Keratinocyte (primary cell): ENCODE measurements around the gene VEGFB. TPM values are rescaled to one million over a fixed set of nuclear protein-coding genes. Genes with fewer than 3 reads are reported as not detected.

Experiments
- DNase-seq: peaks from one replicate; pipeline ENCODE4 v3.0.0-alpha.2; 2011; ENCODE audit warnings: low read depth, missing footprints, low spot score
- FAIRE-seq: peaks from 2 replicates; lab custom pipeline; 2011; peaks lifted over from hg19 to GRCh38; lab: Jason Lieb, UNC
- H2AFZ ChIP-seq: 2 replicates; pipeline ENCODE4 v1.6.0; 2012; ENCODE audit warnings: low read length, control low read depth, inconsistent platforms; ENCODE audit not compliant: control insufficient read depth
- H3K27ac ChIP-seq: 2 replicates; pipeline ENCODE4 v1.5.1; 2011; ENCODE audit warnings: low read length; ENCODE audit not compliant: control insufficient read depth, insufficient read depth
- H3K27me3 ChIP-seq: 3 replicates; pipeline ENCODE4 v1.6.0; 2011; ENCODE audit warnings: low read length; ENCODE audit not compliant: control insufficient read depth, insufficient read depth; ENCODE audit errors: extremely low read depth
- H3K36me3 ChIP-seq, 2 experiments: 2 replicates in 1 of 2; 3 replicates in 1 of 2; pipeline ENCODE4 v1.5.1; 2011; ENCODE audit warnings: low read length in 2 of 2, mild to moderate bottlenecking in 1 of 2; ENCODE audit not compliant: control insufficient read depth in 2 of 2, insufficient read depth in 2 of 2; ENCODE audit errors: extremely low read depth in 1 of 2
- H3K4me1 ChIP-seq: 3 replicates; pipeline ENCODE4 v1.5.1; 2011; ENCODE audit warnings: low read length; ENCODE audit not compliant: control insufficient read depth, insufficient read depth; ENCODE audit errors: extremely low read depth
- H3K4me2 ChIP-seq: 3 replicates; pipeline ENCODE4 v1.6.0; 2011; ENCODE audit warnings: low read depth, low read length; ENCODE audit not compliant: control insufficient read depth, insufficient read depth; ENCODE audit errors: extremely low read depth
- H3K4me3 ChIP-seq, 3 experiments: fragments of 200-600 bp in 1 of 3; sonication (generic) in 1 of 3; 2 replicates in 2 of 3; 3 replicates in 1 of 3; pipeline ENCODE4 v1.5.1; 2011 to 2016; ENCODE audit warnings: low read length in 3 of 3, mild to moderate bottlenecking in 3 of 3, control low read depth in 2 of 3, inconsistent platforms in 1 of 3, low read depth in 1 of 3, mixed read lengths in 1 of 3, mixed run types in 1 of 3, moderate library complexity in 1 of 3; ENCODE audit not compliant: control insufficient read depth in 2 of 3, insufficient read depth in 2 of 3; ENCODE audit errors: extremely low read depth in 1 of 3
- H3K79me2 ChIP-seq: 2 replicates; pipeline ENCODE4 v1.6.0; 2012; ENCODE audit warnings: low read length; ENCODE audit not compliant: control insufficient read depth, insufficient read depth
- H3K9ac ChIP-seq: 3 replicates; pipeline ENCODE4 v1.6.0; 2011; ENCODE audit warnings: low read length; ENCODE audit not compliant: control insufficient read depth, insufficient read depth; ENCODE audit errors: extremely low read depth
- H3K9me1 ChIP-seq: 3 replicates; pipeline ENCODE4 v1.6.0; 2011; ENCODE audit warnings: low read length; ENCODE audit not compliant: control insufficient read depth, insufficient read depth; ENCODE audit errors: extremely low read depth
- H3K9me3 ChIP-seq: 2 replicates; pipeline ENCODE4 v1.5.1; 2012; ENCODE audit warnings: low read depth, low read length; ENCODE audit not compliant: control insufficient read depth
- H4K20me1 ChIP-seq: 3 replicates; pipeline ENCODE4 v1.6.0; 2011; ENCODE audit warnings: low read length; ENCODE audit not compliant: control insufficient read depth, insufficient read depth; ENCODE audit errors: extremely low read depth
- EZH2 ChIP-seq: IDR thresholded peaks from one replicate; pipeline ENCODE4 v1.6.1; 2012; ENCODE audit warnings: inconsistent platforms, mild to moderate bottlenecking, low read length, moderate library complexity
- dilution Hi-C: fragments of 300-500 bp; cut with MboI; formaldehyde crosslinking; loops from one replicate; pipeline ENCODE4 v1.7.0; 2020; ENCODE audit warnings: low sequenced_read_pairs; ENCODE audit not compliant: extremely low pct_ligation_motif_present
- polyA plus RNA-seq, 5 experiments: library from polyadenylated mRNA; depleted of rRNA in 3 of 5; stranded (reverse) in 3 of 5; stranded (forward) in 1 of 5; unstranded in 1 of 5; fragments of >200 nt; gene quantifications; 1 replicate in 1 of 5; 2 replicates in 3 of 5; 3 replicates in 1 of 5; pipeline versions ENCODE4 v1.2.1 to v1.2.3, GENCODE V29; 2011 to 2012; ENCODE audit warnings: missing spikeins in 2 of 5, low read depth in 1 of 5, low replicate concordance in 1 of 5
- TF ChIP-seq, protein P1 (sequence below), 3 experiments: IDR thresholded peaks in 1 of 3; conservative IDR thresholded peaks in 1 of 3; optimal IDR thresholded peaks in 1 of 3; 2 replicates in 2 of 3; 3 replicates in 1 of 3; pipeline versions ENCODE3 to v1.5.1; 2011; ENCODE audit warnings: low read length in 3 of 3, mild to moderate bottlenecking in 3 of 3, moderate library complexity in 2 of 3, control low read depth in 1 of 3, inconsistent platforms in 1 of 3; ENCODE audit not compliant: insufficient read depth in 2 of 3; ENCODE audit errors: extremely low read depth in 1 of 3

The VEGFB gene
- polyA plus RNA-seq, 1 donor (not counting 4 experiments of a cell fraction or from before 2014, with no cell fraction given), result 10.0 TPM

DNA sequence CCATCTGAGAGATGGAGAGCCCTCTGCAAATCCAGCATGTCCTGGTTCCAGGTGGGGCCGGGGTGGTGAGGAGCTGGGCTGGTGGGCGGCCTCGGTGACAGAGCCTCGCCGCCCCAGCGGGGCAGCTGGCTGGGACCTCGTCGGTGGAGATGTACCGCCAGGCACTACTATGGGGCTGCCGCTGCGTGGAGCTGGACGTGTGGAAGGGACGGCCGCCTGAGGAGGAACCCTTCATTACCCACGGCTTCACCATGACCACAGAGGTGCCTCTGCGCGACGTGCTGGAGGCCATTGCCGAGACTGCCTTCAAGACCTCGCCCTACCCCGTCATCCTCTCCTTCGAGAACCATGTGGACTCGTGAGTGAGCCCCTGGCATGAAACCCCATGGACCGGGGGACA is 24.0 kb downstream of the VEGFB start:
- no peak overlapping the region for H3K9ac ChIP-seq
- no peak overlapping the region for H3K27ac ChIP-seq
- H2AFZ ChIP-seq, result no peak overlapping the region
- no peak for DNase-seq
- no peaks in the 10 kb centered on the region for H3K27me3 ChIP-seq
- TF ChIP-seq, protein P1, sequence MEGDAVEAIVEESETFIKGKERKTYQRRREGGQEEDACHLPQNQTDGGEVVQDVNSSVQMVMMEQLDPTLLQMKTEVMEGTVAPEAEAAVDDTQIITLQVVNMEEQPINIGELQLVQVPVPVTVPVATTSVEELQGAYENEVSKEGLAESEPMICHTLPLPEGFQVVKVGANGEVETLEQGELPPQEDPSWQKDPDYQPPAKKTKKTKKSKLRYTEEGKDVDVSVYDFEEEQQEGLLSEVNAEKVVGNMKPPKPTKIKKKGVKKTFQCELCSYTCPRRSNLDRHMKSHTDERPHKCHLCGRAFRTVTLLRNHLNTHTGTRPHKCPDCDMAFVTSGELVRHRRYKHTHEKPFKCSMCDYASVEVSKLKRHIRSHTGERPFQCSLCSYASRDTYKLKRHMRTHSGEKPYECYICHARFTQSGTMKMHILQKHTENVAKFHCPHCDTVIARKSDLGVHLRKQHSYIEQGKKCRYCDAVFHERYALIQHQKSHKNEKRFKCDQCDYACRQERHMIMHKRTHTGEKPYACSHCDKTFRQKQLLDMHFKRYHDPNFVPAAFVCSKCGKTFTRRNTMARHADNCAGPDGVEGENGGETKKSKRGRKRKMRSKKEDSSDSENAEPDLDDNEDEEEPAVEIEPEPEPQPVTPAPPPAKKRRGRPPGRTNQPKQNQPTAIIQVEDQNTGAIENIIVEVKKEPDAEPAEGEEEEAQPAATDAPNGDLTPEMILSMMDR (optimal IDR thresholded peaks at IDR 0.05 in 1 of 3, IDR thresholded peaks at IDR 0.05 in 1 of 3, conservative IDR thresholded peaks at IDR 0.05 in 1 of 3; ENCODE audit: extremely low read depth in 1 of 3, insufficient read depth in 2 of 3, low read length in 3 of 3), result no peak
- TF ChIP-seq EZH2, result no peak
- peaks cover 50 to 65% of the 10 kb centered on the region in 2 experiments for H3K36me3 ChIP-seq
- H3K4me2 ChIP-seq, result no peak overlapping the region
- dilution Hi-C loops, result no loop called here
- peaks cover 18% of the 10 kb centered on the region for H3K4me1 ChIP-seq
- no peaks in the 10 kb centered on the region for H3K9me3 ChIP-seq
- H4K20me1 ChIP-seq, result peaks cover 2% of the 10 kb centered on the region
- H3K4me3 ChIP-seq, result no peak overlapping the region
- no peak for FAIRE-seq
- peaks cover 2% of the 10 kb centered on the region for H3K9me1 ChIP-seq
- peaks cover 29% of the 10 kb centered on the region for H3K79me2 ChIP-seq

DNA sequence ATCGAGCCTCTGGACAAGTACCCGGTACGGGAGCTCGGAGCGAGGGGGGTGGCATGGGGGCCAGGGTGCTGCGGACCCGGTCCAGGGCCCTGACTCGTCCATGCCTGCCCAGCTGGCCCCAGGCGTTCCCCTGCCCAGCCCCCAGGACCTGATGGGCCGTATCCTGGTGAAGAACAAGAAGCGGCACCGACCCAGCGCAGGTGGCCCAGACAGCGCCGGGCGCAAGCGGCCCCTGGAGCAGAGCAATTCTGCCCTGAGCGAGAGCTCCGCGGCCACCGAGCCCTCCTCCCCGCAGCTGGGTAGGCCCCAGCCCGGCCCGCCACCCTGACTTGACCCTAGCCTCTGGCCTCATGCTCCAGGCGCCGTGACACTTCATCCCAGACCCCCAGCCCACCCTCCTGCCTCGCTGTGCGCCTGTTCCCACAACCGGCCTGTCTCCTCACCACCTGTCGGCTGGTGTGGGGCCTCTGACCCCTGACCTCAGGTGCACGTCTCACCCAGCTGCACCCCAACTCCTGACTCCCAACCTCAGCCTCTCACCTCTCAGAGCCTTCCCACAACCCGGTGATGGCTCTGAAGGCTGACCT is 24.7 kb downstream of the VEGFB start:
- dilution Hi-C loops, result no loop called here
- peaks cover 51 to 72% of the 10 kb centered on the region in 2 experiments for H3K36me3 ChIP-seq
- no peaks in the 10 kb centered on the region for H3K9me3 ChIP-seq
- H3K79me2 ChIP-seq, result peaks cover 22% of the 10 kb centered on the region
- H3K4me1 ChIP-seq, result peaks cover 17% of the 10 kb centered on the region
- H3K27ac ChIP-seq, result no peak overlapping the region
- no peak overlapping the region for H3K9ac ChIP-seq
- no peaks in the 10 kb centered on the region for H3K27me3 ChIP-seq
- H3K4me3 ChIP-seq, result no peak overlapping the region
- no peaks in the 10 kb centered on the region for H4K20me1 ChIP-seq
- DNase-seq (no peak), FAIRE-seq (no peak)
- TF ChIP-seq, protein P1 (optimal IDR thresholded peaks at IDR 0.05 in 1 of 3, IDR thresholded peaks at IDR 0.05 in 1 of 3, conservative IDR thresholded peaks at IDR 0.05 in 1 of 3; ENCODE audit: extremely low read depth in 1 of 3, insufficient read depth in 2 of 3, low read length in 3 of 3), result no peak
- no peak for TF ChIP-seq EZH2
- no peak overlapping the region for H2AFZ ChIP-seq
- no peak overlapping the region for H3K4me2 ChIP-seq
- H3K9me1 ChIP-seq, result peaks cover 2% of the 10 kb centered on the region
